PC-9 (cell line): ENCODE measurements around the gene MYOF. TPM values are rescaled to one million over a fixed set of nuclear protein-coding genes. Genes with fewer than 3 reads are reported as not detected.

ENCODE experiments used
- BruUV-seq: library from RNA; stranded (reverse); fragments of 400-500 nt; replicated peaks from 2 replicates; lab custom pipeline; 2021; lab: Mats Ljungman, UMichigan
- CTCF ChIA-PET: fragments of 300-600 bp; sonication (Branson Sonifier 250); formaldehyde crosslinking; loops from one replicate; lab custom pipeline; 2022; ENCODE audit warnings: antibody characterized with exemption; lab: Charles Lee
- POLR2A ChIA-PET: fragments of 300-600 bp; sonication (Branson Sonifier 250); formaldehyde crosslinking; loops from one replicate; lab custom pipeline; 2022; ENCODE audit warnings: antibody characterized with exemption; ENCODE audit not compliant: unreplicated experiment; lab: Charles Lee
- DNase-seq, 2 experiments: peaks; one replicate each; pipeline versions ENCODE4 v3.0.0 to v3.0.0-alpha.2; 2015 to 2022; ENCODE audit warnings: mixed read lengths in 1 of 2
- H2AFZ ChIP-seq: fragments of 200-600 bp; sonication (generic); 2 replicates; pipeline ENCODE4 v1.8.1; 2017; ENCODE audit warnings: antibody characterized with exemption
- H3F3A ChIP-seq: fragments of 200-600 bp; sonication (generic); 2 replicates; pipeline ENCODE4 v1.8.1; 2017; ENCODE audit warnings: antibody characterized with exemption, mild to moderate bottlenecking, low read depth; ENCODE audit not compliant: insufficient read depth
- H3K27ac ChIP-seq: fragments of 200-600 bp; sonication (generic); 2 replicates; pipeline ENCODE4 v1.6.1; 2016; ENCODE audit warnings: mixed run types
- H3K27me3 ChIP-seq: fragments of 200-600 bp; sonication (generic); 2 replicates; pipeline ENCODE4 v1.6.1; 2016; ENCODE audit warnings: low read depth, mixed run types; ENCODE audit not compliant: insufficient read depth
- H3K36me3 ChIP-seq: fragments of 200-600 bp; sonication (generic); 2 replicates; pipeline ENCODE4 v1.6.1; 2016; ENCODE audit warnings: low read depth, mixed run types
- H3K4me1 ChIP-seq: fragments of 200-600 bp; sonication (generic); replicated peaks from 2 replicates; pipeline ENCODE4 v1.6.1; 2016; ENCODE audit warnings: mixed run types; ENCODE audit not compliant: insufficient read depth
- H3K4me2 ChIP-seq: fragments of 200-600 bp; sonication (generic); 2 replicates; pipeline ENCODE4 v1.6.1; 2017; ENCODE audit warnings: mixed run types
- H3K4me3 ChIP-seq: fragments of 200-600 bp; sonication (generic); 2 replicates; pipeline ENCODE4 v1.6.1; 2016; ENCODE audit warnings: mixed run types
- H3K79me2 ChIP-seq: fragments of 200-600 bp; sonication (generic); 2 replicates; pipeline ENCODE4 v1.6.1; 2017; ENCODE audit warnings: low read depth, mixed run types
- H3K9me2 ChIP-seq: fragments of 200-600 bp; sonication (generic); 2 replicates; pipeline ENCODE4 v1.8.1; 2017; ENCODE audit warnings: mild to moderate bottlenecking; ENCODE audit not compliant: insufficient read depth
- H3K9me3 ChIP-seq: fragments of 200-600 bp; sonication (generic); 2 replicates; pipeline ENCODE4 v1.8.1; 2016; ENCODE audit warnings: low read depth; ENCODE audit not compliant: insufficient read depth
- H4K20me1 ChIP-seq: fragments of 200-600 bp; sonication (generic); 2 replicates; pipeline ENCODE4 v1.8.1; 2017; ENCODE audit not compliant: insufficient read depth
- EZH2 ChIP-seq: fragments of 200-600 bp; sonication (generic); IDR thresholded peaks from 2 replicates; pipeline ENCODE4 v1.8.0; 2017; ENCODE audit warnings: antibody characterized with exemption, low read depth
- intact Hi-C: fragments of 100-400 bp; cut with micrococcal nuclease; formaldehyde crosslinking; loops from one replicate; pipeline ENCODE4 v1.10.0; 2022; ENCODE audit not compliant: unreplicated experiment
- total RNA-seq: library from RNA; stranded (reverse); gene quantifications from 2 replicates; pipeline ENCODE4 v1.2.3, GENCODE V29; 2021
- TF ChIP-seq, protein P1 (sequence below): fragments of 200-600 bp; sonication (generic); conservative IDR thresholded peaks from 2 replicates; pipeline ENCODE4 v1.6.1; 2017; ENCODE audit warnings: mixed run types, antibody characterized with exemption, mild to moderate bottlenecking, moderate library complexity

MYOF gene
- total RNA-seq, 1 experiment from 2014 or later: 274 TPM

DNA sequence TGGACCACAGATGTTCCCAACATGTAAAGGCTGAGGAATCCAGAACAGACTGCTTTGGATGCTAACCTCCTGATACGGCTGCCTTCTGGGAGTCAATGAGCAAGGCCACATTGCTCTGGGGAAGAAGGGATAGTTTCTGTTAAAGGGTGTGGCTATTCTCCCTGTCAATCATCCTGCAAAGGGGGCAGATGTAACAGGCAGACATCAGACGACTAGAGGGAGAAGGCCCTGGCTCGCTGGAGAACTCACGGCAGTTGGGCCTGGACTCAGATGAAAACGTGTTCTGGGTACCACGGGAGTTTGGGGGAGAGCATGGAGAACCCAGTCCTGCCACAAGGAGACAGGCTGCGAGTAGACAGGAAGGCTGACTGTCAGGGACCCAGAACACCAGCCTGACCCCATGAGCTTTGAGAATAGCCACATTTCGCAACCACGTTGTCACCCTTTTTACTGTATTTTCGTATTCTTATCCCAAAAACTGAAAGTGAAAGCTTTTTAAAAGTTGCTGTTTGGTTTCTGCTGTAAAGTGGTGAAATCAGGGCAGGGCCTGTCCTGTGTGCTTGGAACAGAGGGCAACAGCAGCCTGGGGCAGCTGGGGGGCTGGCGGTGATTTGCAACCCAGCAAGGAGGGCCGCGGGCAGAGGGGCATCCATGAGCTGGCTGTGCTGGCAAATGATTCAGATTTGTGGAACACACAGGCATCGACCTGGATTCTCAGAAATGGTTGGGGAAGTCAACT lies 95.3 kb downstream of the MYOF start:
- no peak overlapping the region for H3K4me2 ChIP-seq
- POLR2A ChIA-PET: no interaction called here
- no peak overlapping the region for H3K4me3 ChIP-seq
- H4K20me1 ChIP-seq: no peaks in the 10 kb centered on the region
- peaks cover 23% of the 10 kb centered on the region for H3K4me1 ChIP-seq
- TF ChIP-seq, protein P1, sequence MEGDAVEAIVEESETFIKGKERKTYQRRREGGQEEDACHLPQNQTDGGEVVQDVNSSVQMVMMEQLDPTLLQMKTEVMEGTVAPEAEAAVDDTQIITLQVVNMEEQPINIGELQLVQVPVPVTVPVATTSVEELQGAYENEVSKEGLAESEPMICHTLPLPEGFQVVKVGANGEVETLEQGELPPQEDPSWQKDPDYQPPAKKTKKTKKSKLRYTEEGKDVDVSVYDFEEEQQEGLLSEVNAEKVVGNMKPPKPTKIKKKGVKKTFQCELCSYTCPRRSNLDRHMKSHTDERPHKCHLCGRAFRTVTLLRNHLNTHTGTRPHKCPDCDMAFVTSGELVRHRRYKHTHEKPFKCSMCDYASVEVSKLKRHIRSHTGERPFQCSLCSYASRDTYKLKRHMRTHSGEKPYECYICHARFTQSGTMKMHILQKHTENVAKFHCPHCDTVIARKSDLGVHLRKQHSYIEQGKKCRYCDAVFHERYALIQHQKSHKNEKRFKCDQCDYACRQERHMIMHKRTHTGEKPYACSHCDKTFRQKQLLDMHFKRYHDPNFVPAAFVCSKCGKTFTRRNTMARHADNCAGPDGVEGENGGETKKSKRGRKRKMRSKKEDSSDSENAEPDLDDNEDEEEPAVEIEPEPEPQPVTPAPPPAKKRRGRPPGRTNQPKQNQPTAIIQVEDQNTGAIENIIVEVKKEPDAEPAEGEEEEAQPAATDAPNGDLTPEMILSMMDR: no peak
- TF ChIP-seq EZH2: no peak
- no peaks in the 10 kb centered on the region for H3K9me2 ChIP-seq
- H3K27me3 ChIP-seq: no peaks in the 10 kb centered on the region
- 0 out of 2 replicates have a peak, but pooled peaks cover 5% of the 10 kb centered on the region for H3K79me2 ChIP-seq
- no peak for DNase-seq
- CTCF ChIA-PET: interaction anchor here (0.5 kb wide), 1 partner anchor 97 kb away, joined by 5 read pairs; no protein-coding TSS in a partner anchor
- H3K36me3 ChIP-seq: no peaks in the 10 kb centered on the region
- no peak overlapping the region for H3K27ac ChIP-seq
- intact Hi-C loops: no loop called here
- no peak overlapping the region for H2AFZ ChIP-seq
- BruUV-seq: no TSS peak
- H3K9me3 ChIP-seq: no peaks in the 10 kb centered on the region
- peaks cover 27% of the 10 kb centered on the region for H3F3A ChIP-seq

DNA sequence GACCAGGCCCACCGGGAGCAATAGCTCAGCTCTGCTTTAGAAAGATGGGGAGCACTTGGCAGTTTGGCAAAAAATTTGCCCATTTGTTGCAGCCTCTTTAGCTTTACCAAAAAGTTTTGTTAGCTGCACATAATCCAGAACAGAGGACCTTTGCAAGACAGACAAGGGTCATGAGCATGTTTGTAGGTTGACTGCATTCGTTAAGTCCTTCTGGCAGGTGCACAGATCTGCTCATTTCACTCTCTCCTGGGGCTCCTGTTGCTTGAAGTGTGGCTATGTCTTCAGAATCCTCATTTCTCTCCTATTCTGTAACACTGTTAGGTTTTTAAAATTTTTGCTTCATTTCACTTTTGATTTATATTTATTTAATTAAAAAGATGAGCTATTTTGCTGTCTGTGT lies 96.8 kb downstream of the MYOF start:
- Histone ChIP-seq H3K27me3 (no peaks in the 10 kb centered on the region), H3K4me2 (no peak overlapping the region), H3K4me3 (no peak overlapping the region), H3K79me2 (0 out of 2 replicates have a peak, but pooled peaks cover 5% of the 10 kb centered on the region), H2AFZ (no peak overlapping the region), H3K4me1 (peaks cover 23% of the 10 kb centered on the region), H3K9me2 (no peaks in the 10 kb centered on the region), H3K27ac (peak overlapping the region; percentile 98; the same call in 1 of the 2 replicates), H3K36me3 (peaks cover 11% of the 10 kb centered on the region; the same call in 1 of the 2 replicates), H4K20me1 (no peaks in the 10 kb centered on the region), H3F3A (peaks cover 27% of the 10 kb centered on the region), H3K9me3 (no peaks in the 10 kb centered on the region)
- CTCF ChIA-PET: no interaction called here
- POLR2A ChIA-PET: interaction anchor here (0.6 to 0.7 kb wide), 2 partner anchors 9 to 97 kb away, joined by 4 to 18 read pairs; partner anchors contain the start of gene MYOF
- TF ChIP-seq, protein P1: no peak
- TF ChIP-seq EZH2: no peak
- intact Hi-C loops: loop anchor here (2.0 kb wide), 1 partner anchor 59 kb away; no protein-coding TSS in a partner anchor
- no peak for DNase-seq
- no TSS peak for BruUV-seq

DNA sequence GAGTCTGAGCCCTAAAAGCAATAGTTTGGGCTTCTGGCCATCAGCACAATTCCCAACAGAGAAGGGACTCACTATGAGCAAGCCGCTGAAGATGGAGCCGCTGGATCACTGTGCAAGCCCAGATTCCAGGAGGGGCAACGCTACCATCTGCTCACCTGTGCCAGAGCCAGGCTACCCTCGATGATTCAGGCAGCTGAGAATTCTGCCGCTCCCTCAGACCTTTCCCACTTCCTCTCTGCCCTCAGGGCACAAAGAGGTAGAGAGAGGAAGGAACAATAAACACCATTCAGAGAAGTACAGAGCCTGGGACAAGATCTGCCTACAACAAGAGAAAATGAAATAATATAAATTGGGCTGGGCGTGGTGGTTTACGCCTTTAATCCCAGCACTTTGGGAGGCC lies 98.1 kb downstream of the MYOF start:
- peaks cover 24% of the 10 kb centered on the region for H3K36me3 ChIP-seq
- no peak for TF ChIP-seq EZH2
- TF ChIP-seq, protein P1: no peak
- H3K4me3 ChIP-seq: peak overlapping the region; percentile 49; the same call in 1 of the 2 replicates
- H2AFZ ChIP-seq: 0 out of 2 replicates have a peak overlapping the region, but pooled peaks have one; percentile 29
- intact Hi-C loops: loop anchor here (1.0 to 2.0 kb wide), 2 partner anchors 53 to 61 kb away; no protein-coding TSS in a partner anchor
- no peaks in the 10 kb centered on the region for H3K9me2 ChIP-seq
- H3K79me2 ChIP-seq: 0 out of 2 replicates have a peak, but pooled peaks cover 5% of the 10 kb centered on the region
- H3K4me2 ChIP-seq: peak overlapping the region; percentile 74
- peak; percentile 85 to 95 for DNase-seq
- H3K27ac ChIP-seq: peak overlapping the region; percentile 98
- ChIA-PET POLR2A (interaction anchor here (0.7 kb wide), 2 partner anchors 11 to 50 kb away, joined by 3 to 5 read pairs; no protein-coding TSS in a partner anchor), CTCF (interaction anchor here (0.7 kb wide), 1 partner anchor 823 kb away, joined by 4 read pairs; no protein-coding TSS in a partner anchor)
- no peaks in the 10 kb centered on the region for H4K20me1 ChIP-seq
- no TSS peak for BruUV-seq
- H3K9me3 ChIP-seq: no peaks in the 10 kb centered on the region
- H3F3A ChIP-seq: peaks cover 27% of the 10 kb centered on the region
- peaks cover 23% of the 10 kb centered on the region for H3K4me1 ChIP-seq
- H3K27me3 ChIP-seq: no peaks in the 10 kb centered on the region
